ENCODE measurements around the gene SLAMF6.
"Not testable (repeated sequence)": the region's sequence is repeated elsewhere in the genome, so short reads cannot be mapped to it uniquely, and the experiment has no call there.

DNA sequence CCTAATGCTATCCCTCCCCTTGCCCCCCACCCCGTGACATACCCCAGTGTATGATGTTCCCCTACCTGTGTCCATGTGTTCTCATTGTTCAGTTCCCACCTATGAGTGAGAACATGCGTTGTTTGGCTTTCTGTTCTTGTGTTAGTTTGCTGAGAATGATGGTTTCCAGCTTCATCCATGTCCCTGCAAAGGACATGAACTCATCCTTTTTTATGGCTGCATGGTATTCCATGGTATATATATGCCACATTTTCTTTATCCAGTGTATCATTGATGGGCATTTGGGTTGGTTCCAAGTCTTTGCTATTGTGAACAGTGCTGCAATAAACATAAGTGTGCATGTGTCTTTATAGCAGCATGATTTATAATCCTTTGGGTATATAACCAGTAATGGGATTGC lies 734 bp upstream of the SLAMF6 start:
- TF ChIP-seq, protein P1, sequence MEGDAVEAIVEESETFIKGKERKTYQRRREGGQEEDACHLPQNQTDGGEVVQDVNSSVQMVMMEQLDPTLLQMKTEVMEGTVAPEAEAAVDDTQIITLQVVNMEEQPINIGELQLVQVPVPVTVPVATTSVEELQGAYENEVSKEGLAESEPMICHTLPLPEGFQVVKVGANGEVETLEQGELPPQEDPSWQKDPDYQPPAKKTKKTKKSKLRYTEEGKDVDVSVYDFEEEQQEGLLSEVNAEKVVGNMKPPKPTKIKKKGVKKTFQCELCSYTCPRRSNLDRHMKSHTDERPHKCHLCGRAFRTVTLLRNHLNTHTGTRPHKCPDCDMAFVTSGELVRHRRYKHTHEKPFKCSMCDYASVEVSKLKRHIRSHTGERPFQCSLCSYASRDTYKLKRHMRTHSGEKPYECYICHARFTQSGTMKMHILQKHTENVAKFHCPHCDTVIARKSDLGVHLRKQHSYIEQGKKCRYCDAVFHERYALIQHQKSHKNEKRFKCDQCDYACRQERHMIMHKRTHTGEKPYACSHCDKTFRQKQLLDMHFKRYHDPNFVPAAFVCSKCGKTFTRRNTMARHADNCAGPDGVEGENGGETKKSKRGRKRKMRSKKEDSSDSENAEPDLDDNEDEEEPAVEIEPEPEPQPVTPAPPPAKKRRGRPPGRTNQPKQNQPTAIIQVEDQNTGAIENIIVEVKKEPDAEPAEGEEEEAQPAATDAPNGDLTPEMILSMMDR (IDR thresholded peaks at IDR 0.05): not testable (repeated sequence)
- not testable (repeated sequence) for TF ChIP-seq POLR2A (IDR thresholded peaks at IDR 0.05)

All from right lobe of liver (tissue), 4 donors.